Erythroblast (primary cell): ENCODE data around the gene IL3.

Experiments
- DNase-seq, 2 experiments: peaks; one replicate each; lab custom pipeline; 2025; lab: John Stamatoyannopoulos, UW
- GATA1 ChIP-seq: IDR thresholded peaks from 2 replicates; pipeline ENCODE4 v1.6.1; 2011; ENCODE audit warnings: low read depth, mild to moderate bottlenecking, control low read depth, low read length, moderate library complexity
- POLR2A ChIP-seq: IDR thresholded peaks from 2 replicates; pipeline ENCODE4 v1.6.1; 2011; ENCODE audit warnings: mild to moderate bottlenecking, low read length

IL3 gene

DNA sequence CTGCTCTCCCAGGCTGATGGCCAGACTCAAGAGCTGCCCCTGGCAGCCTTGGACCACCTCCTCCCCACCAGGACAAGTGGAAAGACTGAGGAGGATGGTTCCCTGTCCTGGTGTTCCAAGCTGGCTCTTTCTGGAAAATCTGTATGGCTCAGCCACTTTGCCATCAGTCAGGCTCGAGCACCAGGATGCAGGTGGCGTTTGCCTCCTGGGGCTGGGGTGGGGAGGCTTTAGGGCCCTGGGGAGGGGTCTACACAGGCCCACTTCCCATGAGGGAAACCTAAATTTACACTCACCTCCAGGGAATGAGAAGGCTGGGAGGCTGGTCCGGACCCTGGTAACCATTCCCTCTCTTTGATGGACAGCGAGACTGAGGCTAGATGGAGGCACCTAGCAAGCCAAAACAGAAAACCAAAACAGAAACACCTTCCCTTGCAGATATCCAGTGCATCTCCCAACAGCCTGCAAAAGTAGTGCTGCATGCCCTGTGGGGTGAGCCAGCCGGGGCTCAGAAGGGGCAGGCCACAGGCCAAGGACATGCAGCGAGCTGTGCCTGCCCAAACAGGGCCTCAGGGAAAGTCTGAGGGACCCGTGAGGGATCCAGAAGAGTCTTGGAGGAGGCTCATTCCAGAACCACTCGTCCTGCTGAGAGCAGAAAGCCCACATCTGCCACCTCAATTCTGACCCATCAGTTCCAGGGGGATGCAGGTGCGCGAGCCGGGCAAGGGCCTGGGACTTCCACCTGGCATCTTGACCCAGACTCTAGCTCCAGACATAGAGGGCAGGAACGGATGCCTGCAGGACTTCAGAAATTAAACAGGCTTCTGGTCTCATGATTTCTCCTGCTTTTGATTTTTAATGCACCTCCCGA lies 7.7 kb downstream of the IL3 start:
- TF ChIP-seq GATA1 (no peak), POLR2A (no peak)
- DNase-seq = no peak

DNA sequence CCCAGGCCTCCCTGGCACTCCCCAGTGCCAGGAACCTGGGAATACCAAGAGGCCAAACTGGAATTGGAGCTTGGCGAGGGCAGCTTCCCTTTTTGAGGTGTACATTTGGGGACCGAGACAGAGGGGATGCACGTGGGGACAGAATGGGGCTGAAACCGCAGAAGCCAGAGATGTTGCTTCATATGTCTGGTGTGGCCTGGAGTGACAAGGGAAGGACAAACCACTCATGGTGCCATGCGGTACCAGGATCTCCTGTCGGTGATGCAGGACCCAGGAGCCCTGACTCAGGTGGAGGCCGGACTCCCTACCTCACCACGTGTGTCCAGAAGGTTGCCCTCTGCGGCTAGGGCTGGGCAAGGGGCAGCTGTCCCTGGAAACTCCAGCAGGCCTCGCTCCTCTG lies 9.1 kb downstream of the IL3 start:
- no peak for DNase-seq

DNA sequence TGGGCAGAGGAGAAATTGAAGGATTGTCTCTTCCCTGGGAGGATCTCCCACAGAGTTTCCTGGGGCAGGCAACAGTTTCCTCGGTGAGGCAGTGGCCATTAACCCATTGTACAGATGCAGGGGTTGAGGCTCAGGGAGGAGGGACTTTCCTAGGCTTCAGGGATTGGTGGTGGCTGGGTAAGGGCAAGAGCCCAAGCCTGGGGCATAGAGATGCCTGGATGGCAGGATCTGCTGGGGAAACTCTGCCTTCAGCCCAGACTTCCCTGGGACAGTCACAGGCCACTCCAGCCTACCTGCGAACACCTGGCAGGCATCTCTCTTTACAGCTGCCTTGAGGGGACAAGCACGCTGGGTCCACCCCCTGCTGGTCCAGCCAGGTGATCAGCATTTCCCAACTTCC lies 9.5 kb downstream of the IL3 start:
- DNase-seq = no peak
- TF ChIP-seq GATA1 (no peak), POLR2A (no peak)

More for the DNA sequence above, 9.1 kb downstream of the IL3 start:
- TF ChIP-seq GATA1 (no peak), POLR2A (no peak)

DNA sequence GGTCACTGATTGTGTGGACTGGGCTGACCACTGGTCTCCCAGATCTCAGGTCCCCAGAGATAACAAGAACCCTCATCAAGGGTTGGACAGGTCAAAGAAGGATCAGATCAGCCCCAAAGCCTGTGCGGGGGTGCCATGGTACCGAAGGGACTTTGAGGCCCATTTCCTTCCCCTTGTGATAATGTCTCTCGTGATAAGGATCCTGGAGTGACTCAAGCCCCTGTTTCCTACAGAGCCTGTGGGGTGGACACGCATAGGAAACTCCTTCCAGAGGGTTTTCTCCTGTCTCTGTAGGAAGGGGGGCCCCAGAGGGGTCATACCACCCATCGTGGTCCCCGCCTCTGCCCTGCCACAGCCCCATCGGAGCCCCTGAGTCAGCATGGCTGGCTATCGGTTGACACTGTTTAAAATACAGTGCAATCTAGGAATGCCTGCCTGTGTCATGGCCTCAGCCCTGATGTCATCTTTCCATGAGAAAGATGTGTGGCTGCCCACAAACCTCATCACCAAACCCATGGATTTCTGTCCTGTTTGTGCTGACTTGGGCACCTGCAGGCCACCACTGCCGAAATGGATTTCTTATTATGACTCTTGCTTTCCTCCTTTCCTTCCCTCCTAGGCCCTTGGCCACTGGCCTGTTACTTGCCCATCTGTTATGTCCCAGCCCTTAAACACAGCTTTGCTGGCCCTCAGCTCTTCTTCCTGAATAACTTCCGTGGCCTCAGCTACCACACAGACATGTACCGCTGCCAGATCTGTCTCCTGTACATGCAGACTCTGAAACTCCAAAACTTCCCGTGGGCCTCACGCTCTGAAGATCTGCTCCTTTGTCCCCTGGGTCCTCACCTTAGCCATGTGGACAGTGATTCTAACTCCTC lies 10.2 kb downstream of the IL3 start:
- no peak for TF ChIP-seq POLR2A
- no peak for TF ChIP-seq GATA1
- DNase-seq = peak; percentile 18 to 56

DNA sequence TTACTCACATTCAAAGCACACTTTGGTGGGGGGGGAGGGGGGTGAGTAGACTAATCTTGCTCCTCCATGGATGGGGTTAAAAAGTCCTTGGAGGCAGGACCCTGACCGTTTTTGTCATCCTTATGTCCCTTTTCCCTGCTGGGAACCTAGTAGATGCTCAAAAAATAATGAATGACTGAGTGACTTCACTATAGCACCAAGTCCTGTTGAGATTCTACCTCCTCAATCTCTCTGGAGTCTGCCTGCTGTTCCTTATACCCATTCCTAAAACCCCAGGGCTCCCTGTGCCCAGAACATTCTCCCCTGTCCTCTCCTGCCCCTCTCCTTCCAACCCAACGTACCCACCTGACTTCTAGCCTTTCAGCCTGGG lies 10.9 kb downstream of the IL3 start:
- TF ChIP-seq POLR2A (no peak), GATA1 (no peak)
- no peak for DNase-seq

DNA sequence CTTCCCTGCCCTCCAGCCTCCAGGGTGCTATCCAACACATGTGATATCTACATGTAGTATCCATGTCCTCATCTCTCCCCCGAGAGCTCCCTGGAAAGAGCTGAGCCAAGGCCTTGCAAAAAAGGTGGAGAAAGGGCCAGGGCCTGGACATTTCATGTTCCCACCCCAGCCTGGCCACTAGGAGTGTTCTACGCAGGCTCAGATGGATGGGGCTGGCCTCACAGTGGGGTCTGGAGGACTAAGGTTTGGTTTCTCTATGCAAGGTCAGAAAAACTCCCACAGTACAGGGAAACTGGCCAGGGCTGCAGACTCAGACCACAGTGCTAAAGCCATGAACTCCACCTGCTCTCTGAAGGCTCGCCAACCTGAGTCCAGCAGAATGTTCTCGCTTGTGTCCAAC lies 11.6 kb downstream of the IL3 start:
- no peak for TF ChIP-seq GATA1
- no peak for TF ChIP-seq POLR2A
- DNase-seq = no peak

DNA sequence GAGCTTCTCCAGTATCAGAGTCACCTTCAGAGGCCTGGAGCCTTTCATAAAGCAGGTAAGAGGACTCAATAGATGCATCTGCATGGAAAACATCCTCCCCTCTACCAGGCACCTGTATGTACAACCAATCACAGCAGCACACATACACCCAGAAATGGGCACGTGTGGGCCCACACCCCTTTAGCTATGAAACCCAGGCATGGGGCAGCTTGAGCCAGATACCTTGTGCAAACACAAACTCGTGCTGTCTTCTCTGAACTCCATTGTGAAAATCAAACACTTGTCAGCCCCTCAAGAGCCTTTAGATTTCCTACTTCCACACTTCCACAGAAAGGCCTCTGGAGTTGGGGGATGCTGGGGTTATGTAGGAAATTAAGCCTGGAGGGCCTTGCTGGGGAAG lies 12.1 kb downstream of the IL3 start:
- DNase-seq = no peak
- TF ChIP-seq POLR2A = no peak
- no peak for TF ChIP-seq GATA1

DNA sequence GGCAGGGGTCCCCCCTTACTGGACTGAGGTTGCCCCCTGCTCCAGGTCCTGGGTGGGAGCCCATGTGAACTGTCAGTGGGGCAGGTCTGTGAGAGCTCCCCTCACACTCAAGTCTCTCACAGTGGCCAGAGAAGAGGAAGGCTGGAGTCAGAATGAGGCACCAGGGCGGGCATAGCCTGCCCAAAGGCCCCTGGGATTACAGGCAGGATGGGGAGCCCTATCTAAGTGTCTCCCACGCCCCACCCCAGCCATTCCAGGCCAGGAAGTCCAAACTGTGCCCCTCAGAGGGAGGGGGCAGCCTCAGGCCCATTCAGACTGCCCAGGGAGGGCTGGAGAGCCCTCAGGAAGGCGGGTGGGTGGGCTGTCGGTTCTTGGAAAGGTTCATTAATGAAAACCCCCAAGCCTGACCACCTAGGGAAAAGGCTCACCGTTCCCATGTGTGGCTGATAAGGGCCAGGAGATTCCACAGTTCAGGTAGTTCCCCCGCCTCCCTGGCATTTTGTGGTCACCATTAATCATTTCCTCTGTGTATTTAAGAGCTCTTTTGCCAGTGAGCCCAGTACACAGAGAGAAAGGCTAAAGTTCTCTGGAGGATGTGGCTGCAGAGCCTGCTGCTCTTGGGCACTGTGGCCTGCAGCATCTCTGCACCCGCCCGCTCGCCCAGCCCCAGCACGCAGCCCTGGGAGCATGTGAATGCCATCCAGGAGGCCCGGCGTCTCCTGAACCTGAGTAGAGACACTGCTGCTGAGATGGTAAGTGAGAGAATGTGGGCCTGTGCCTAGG lies 13.0 kb downstream of the IL3 start, which contains the start of gene CSF2:
CSF2 (plus strand) TSS at position 559 of the 783 bp plus-strand sequence; CDS start at position 594, 35 bp downstream.
- TF ChIP-seq POLR2A (no peak), GATA1 (no peak)
- no peak for DNase-seq

DNA sequence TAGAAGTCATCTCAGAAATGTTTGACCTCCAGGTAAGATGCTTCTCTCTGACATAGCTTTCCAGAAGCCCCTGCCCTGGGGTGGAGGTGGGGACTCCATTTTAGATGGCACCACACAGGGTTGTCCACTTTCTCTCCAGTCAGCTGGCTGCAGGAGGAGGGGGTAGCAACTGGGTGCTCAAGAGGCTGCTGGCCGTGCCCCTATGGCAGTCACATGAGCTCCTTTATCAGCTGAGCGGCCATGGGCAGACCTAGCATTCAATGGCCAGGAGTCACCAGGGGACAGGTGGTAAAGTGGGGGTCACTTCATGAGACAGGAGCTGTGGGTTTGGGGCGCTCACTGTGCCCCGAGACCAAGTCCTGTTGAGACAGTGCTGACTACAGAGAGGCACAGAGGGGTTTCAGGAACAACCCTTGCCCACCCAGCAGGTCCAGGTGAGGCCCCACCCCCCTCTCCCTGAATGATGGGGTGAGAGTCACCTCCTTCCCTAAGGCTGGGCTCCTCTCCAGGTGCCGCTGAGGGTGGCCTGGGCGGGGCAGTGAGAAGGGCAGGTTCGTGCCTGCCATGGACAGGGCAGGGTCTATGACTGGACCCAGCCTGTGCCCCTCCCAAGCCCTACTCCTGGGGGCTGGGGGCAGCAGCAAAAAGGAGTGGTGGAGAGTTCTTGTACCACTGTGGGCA lies 13.8 kb downstream of the IL3 start:
- no peak for DNase-seq
- no peak for TF ChIP-seq POLR2A
- TF ChIP-seq GATA1 = no peak

DNA sequence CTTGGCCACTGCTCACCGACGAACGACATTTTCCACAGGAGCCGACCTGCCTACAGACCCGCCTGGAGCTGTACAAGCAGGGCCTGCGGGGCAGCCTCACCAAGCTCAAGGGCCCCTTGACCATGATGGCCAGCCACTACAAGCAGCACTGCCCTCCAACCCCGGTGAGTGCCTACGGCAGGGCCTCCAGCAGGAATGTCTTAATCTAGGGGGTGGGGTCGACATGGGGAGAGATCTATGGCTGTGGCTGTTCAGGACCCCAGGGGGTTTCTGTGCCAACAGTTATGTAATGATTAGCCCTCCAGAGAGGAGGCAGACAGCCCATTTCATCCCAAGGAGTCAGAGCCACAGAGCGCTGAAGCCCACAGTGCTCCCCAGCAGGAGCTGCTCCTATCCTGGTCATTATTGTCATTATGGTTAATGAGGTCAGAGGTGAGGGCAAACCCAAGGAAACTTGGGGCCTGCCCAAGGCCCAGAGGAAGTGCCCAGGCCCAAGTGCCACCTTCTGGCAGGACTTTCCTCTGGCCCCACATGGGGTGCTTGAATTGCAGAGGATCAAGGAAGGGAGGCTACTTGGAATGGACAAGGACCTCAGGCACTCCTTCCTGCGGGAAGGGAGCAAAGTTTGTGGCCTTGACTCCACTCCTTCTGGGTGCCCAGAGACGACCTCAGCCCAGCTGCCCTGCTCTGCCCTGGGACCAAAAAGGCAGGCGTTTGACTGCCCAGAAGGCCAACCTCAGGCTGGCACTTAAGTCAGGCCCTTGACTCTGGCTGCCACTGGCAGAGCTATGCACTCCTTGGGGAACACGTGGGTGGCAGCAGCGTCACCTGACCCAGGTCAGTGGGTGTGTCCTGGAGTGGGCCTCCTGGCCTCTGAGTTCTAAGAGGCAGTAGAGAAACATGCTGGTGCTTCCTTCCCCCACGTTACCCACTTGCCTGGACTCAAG lies 14.6 kb downstream of the IL3 start:
- no peak for DNase-seq
- TF ChIP-seq POLR2A (no peak), GATA1 (no peak)

DNA sequence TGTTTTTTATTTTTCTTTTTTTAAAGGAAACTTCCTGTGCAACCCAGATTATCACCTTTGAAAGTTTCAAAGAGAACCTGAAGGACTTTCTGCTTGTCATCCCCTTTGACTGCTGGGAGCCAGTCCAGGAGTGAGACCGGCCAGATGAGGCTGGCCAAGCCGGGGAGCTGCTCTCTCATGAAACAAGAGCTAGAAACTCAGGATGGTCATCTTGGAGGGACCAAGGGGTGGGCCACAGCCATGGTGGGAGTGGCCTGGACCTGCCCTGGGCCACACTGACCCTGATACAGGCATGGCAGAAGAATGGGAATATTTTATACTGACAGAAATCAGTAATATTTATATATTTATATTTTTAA lies 15.2 kb downstream of the IL3 start:
- TF ChIP-seq GATA1 = no peak
- DNase-seq = no peak
